HEK293T (cell line): Measurements from ENCODE around the gene TOPAZ1.

Source experiments
- ARNT ChIP-seq: fragments of 450-650 bp; IDR thresholded peaks from 2 replicates; pipeline ENCODE4 v1.6.1; 2017; ENCODE audit warnings: mild to moderate bottlenecking
- BHLHE40 ChIP-seq: fragments of 450-650 bp; IDR thresholded peaks from 2 replicates; pipeline ENCODE4 v1.6.1; 2016; ENCODE audit warnings: mild to moderate bottlenecking, moderate library complexity, borderline replicate concordance
- CTBP1 ChIP-seq: fragments of 450-650 bp; IDR thresholded peaks from 2 replicates; pipeline ENCODE4 v1.6.1; 2016; ENCODE audit warnings: borderline replicate concordance
- FOXA1 ChIP-seq: fragments of 450-650 bp; IDR thresholded peaks from 2 replicates; pipeline ENCODE4 v1.6.1; 2016; ENCODE audit warnings: mild to moderate bottlenecking
- NFRKB ChIP-seq: fragments of 450-650 bp; IDR thresholded peaks from 2 replicates; pipeline ENCODE4 v1.6.1; 2016; ENCODE audit warnings: mild to moderate bottlenecking, moderate library complexity
- SP1 ChIP-seq: fragments of 450-650 bp; IDR thresholded peaks from 2 replicates; pipeline ENCODE4 v1.6.1; 2017
- SUZ12 ChIP-seq: fragments of 450-650 bp; IDR thresholded peaks from 2 replicates; pipeline ENCODE4 v1.6.1; 2016; ENCODE audit warnings: mild to moderate bottlenecking
- ZNF384 ChIP-seq: fragments of 450-650 bp; IDR thresholded peaks from 2 replicates; pipeline ENCODE4 v1.6.1; 2016

DNA sequence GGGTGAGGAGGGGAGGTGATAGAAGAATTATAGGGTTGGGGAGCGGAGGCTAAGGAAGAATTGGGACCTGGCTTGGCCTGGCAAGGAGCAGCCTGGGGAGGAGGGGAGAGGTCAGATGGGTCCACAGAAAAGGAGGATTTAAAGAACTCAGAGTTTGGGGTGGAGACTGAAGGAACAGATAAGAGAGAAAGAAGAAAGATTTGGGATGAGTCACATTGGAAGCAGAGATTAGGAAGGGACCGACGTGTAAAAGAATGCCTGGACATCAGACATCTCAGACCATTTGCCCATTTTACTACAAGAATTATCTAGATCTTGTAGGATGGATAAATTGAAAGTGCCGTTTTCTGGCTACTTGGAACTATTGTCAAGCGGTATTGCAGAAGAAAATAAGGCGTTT is 107.3 kb downstream of the TOPAZ1 start:
- no peak for TF ChIP-seq SUZ12
- no peak for TF ChIP-seq NFRKB
- TF ChIP-seq ARNT = no peak
- no peak for TF ChIP-seq SP1
- no peak for TF ChIP-seq ZNF384
- TF ChIP-seq CTBP1 = no peak
- no peak for TF ChIP-seq FOXA1
- no peak for TF ChIP-seq BHLHE40
